Measurements from ENCODE around the gene METTL5. TPM values are rescaled to one million over a fixed set of nuclear protein-coding genes. Genes with fewer than 3 reads are reported as not detected.
"Not testable (repeated sequence)": the region's sequence is repeated elsewhere in the genome, so short reads cannot be mapped to it uniquely, and the experiment has no call there.

METTL5 gene
- total RNA-seq, 1 experiment from 2014 or later: 94.7 TPM

DNA sequence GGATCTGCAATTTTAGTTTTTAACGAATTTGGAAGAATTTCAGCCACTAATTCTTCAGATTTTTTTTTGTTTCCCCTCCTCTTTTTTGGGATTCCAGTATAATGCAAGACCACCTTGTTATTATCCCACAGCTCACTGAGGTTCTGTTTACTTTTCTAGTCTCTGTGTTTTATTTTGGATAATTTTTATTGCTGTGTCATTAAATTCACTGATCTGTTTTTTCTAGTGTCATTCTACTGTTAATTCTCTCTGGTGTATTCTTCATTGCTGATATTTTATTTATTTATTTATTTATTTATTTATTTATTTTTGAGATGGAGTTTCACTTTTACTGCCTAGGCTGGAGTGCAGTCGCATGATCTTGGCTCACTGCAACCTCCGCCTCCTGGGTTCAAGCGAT lies 34.7 kb upstream of the METTL5 start:
- Histone ChIP-seq H3K4ac (ENCODE audit: low read depth, low read length) (no peak overlapping the region), H4K5ac (ENCODE audit: insufficient read length, low read depth, low read length) (no peak overlapping the region), H3K9me3 (ENCODE audit: control insufficient read depth, low read depth, low read length) (no peaks in the 10 kb centered on the region), H3K14ac (ENCODE audit: insufficient read depth, low read length) (no peak overlapping the region), H4K20me1 (ENCODE audit: control insufficient read depth, insufficient read depth, insufficient read length) (no peaks in the 10 kb centered on the region), H2BK120ac (ENCODE audit: low read depth, low read length, poor library complexity, severe bottlenecking) (no peak overlapping the region), H2BK12ac (ENCODE audit: insufficient read length, low read depth, low read length) (no peak overlapping the region), H3K79me1 (ENCODE audit: insufficient read depth, low read depth, low read length, poor library complexity, severe bottlenecking) (no peaks in the 10 kb centered on the region), H3K23ac (ENCODE audit: insufficient read length, low read depth, low read length) (no peak overlapping the region), H3K4me1 (ENCODE audit: insufficient read depth, low read length) (peaks cover 3% of the 10 kb centered on the region; the same call in 1 of the 2 replicates), H3K23me2 (ENCODE audit: insufficient read length, low read depth, low read length, poor library complexity, severe bottlenecking) (no peaks in the 10 kb centered on the region), H3K18ac (ENCODE audit: insufficient read length, low read depth, low read length) (no peak overlapping the region), H4K8ac (replicated peaks; ENCODE audit: insufficient read length, low read depth, low read length) (no peak overlapping the region), H2AFZ (ENCODE audit: low read length) (no peak overlapping the region), H3K79me2 (ENCODE audit: insufficient read depth, low read length) (no peaks in the 10 kb centered on the region), H2BK5ac (ENCODE audit: insufficient read length, low read length) (no peak overlapping the region), H4K91ac (ENCODE audit: insufficient read length, low read depth, low read length) (no peak overlapping the region), H3K27ac (ENCODE audit: insufficient read length, low read depth, low read length) (no peak overlapping the region), H2BK15ac (ENCODE audit: low read depth, low read length) (no peak overlapping the region), H3K27me3 (ENCODE audit: insufficient read depth, low read length) (no peaks in the 10 kb centered on the region), H3K4me2 (ENCODE audit: insufficient read depth, insufficient read length, low read length) (no peak overlapping the region), H3K56ac (ENCODE audit: insufficient read length, low read depth, low read length) (no peak overlapping the region), H2AK5ac (ENCODE audit: insufficient read length, low read length) (no peak overlapping the region), H3T11ph (ENCODE audit: low read length) (no peak overlapping the region), H3K9ac (ENCODE audit: extremely low read depth, insufficient read length, low read length) (no peak overlapping the region), H2BK20ac (ENCODE audit: low read depth, low read length, poor library complexity, severe bottlenecking) (no peak overlapping the region)
- DNase-seq: no peak
- Mint-ChIP-seq H3K9me3 (peaks cover 12 to 13% of the 10 kb centered on the region in 2 experiments; a peak in 4 of 5 replicates), H3K4me3 (no peak overlapping the region), H3K27ac (no peak overlapping the region), H3K4me1 (peaks cover 17 to 24% of the 10 kb centered on the region in 2 experiments), H3K36me3 (ENCODE audit: insufficient read depth in 1 of 3, low read depth in 3 of 3) (peaks cover 9 to 19% (median 12%) of the 10 kb centered on the region in 3 experiments; a peak in 6 of 7 replicates), H3K27me3 (ENCODE audit: low read depth) (no peaks in the 10 kb centered on the region)
- WGBS (ENCODE audit: extremely low coverage, insufficient read length, low lambda C conversion rate): no CpG with 5 or more reads among the region's 4 CpGs
- TF ChIP-seq, protein P1, sequence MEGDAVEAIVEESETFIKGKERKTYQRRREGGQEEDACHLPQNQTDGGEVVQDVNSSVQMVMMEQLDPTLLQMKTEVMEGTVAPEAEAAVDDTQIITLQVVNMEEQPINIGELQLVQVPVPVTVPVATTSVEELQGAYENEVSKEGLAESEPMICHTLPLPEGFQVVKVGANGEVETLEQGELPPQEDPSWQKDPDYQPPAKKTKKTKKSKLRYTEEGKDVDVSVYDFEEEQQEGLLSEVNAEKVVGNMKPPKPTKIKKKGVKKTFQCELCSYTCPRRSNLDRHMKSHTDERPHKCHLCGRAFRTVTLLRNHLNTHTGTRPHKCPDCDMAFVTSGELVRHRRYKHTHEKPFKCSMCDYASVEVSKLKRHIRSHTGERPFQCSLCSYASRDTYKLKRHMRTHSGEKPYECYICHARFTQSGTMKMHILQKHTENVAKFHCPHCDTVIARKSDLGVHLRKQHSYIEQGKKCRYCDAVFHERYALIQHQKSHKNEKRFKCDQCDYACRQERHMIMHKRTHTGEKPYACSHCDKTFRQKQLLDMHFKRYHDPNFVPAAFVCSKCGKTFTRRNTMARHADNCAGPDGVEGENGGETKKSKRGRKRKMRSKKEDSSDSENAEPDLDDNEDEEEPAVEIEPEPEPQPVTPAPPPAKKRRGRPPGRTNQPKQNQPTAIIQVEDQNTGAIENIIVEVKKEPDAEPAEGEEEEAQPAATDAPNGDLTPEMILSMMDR (conservative IDR thresholded peaks at IDR 0.05): no peak

DNA sequence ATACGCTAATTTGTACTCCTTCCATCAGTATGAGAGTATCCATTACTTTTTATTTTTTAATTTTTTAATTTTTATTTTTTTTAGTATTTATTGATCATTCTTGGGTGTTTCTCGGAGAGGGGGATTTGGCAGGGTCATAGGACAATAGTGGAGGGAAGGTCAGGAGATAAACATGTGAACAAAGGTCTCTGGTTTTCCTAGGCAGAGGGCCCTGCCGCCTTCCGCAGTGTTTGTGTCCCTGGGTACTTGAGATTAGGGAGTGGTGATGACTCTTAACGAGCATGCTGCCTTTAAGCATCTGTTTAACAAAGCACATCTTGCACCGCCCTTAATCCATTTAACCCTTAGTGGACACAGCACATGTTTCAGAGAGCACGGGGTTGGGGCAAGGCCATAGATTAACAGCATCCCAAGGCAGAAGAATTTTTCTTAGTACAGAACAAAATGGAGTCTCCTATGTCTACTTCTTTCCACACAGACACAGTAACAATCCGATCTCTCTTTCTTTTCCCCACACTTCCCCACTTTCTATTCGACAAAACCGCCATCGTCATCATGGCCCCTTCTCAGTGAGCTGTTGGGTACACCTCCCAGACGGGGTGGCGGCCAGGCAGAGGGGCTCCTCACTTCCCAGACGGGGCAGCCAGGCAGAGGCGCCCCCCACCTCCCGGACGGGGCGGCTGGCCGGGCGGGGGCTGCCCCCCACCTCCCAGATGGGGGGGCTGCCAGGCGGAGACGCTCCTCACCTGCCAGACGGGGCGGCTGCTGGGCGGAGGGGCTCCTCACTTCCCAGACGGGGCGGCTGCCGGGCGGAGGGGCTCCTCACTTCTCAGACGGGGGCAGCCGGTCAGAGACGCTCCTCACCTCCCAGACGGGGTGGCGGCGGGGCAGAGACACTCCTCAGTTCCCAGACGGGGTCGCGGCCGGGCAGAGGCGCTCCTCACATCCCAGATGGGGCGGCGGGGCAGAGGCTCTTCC lies 30.9 kb upstream of the METTL5 start:
- not testable (repeated sequence) for H3K4me1 ChIP-seq (ENCODE audit: insufficient read depth, low read length); H2AFZ ChIP-seq (ENCODE audit: low read length); H3K9ac ChIP-seq (ENCODE audit: extremely low read depth, insufficient read length, low read length); H2AK5ac ChIP-seq (ENCODE audit: insufficient read length, low read length); H3K27ac ChIP-seq (ENCODE audit: insufficient read length, low read depth, low read length); H3K4me3 Mint-ChIP-seq; DNase-seq; H2BK120ac ChIP-seq (ENCODE audit: low read depth, low read length, poor library complexity, severe bottlenecking); H3K27me3 ChIP-seq (ENCODE audit: insufficient read depth, low read length); H3K27me3 Mint-ChIP-seq (ENCODE audit: low read depth); H3K18ac ChIP-seq (ENCODE audit: insufficient read length, low read depth, low read length); H2BK5ac ChIP-seq (ENCODE audit: insufficient read length, low read length); H3K79me1 ChIP-seq (ENCODE audit: insufficient read depth, low read depth, low read length, poor library complexity, severe bottlenecking); H3T11ph ChIP-seq (ENCODE audit: low read length); H3K4ac ChIP-seq (ENCODE audit: low read depth, low read length); H4K20me1 ChIP-seq (ENCODE audit: control insufficient read depth, insufficient read depth, insufficient read length); H3K27ac Mint-ChIP-seq; H3K4me2 ChIP-seq (ENCODE audit: insufficient read depth, insufficient read length, low read length); H3K23ac ChIP-seq (ENCODE audit: insufficient read length, low read depth, low read length); H2BK20ac ChIP-seq (ENCODE audit: low read depth, low read length, poor library complexity, severe bottlenecking); H2BK15ac ChIP-seq (ENCODE audit: low read depth, low read length); H3K79me2 ChIP-seq (ENCODE audit: insufficient read depth, low read length); H3K23me2 ChIP-seq (ENCODE audit: insufficient read length, low read depth, low read length, poor library complexity, severe bottlenecking); H3K9me3 ChIP-seq (ENCODE audit: control insufficient read depth, low read depth, low read length); H4K8ac ChIP-seq (replicated peaks; ENCODE audit: insufficient read length, low read depth, low read length); H2BK12ac ChIP-seq (ENCODE audit: insufficient read length, low read depth, low read length); H4K91ac ChIP-seq (ENCODE audit: insufficient read length, low read depth, low read length); H3K14ac ChIP-seq (ENCODE audit: insufficient read depth, low read length); H3K4me1 Mint-ChIP-seq; H4K5ac ChIP-seq (ENCODE audit: insufficient read length, low read depth, low read length); H3K56ac ChIP-seq (ENCODE audit: insufficient read length, low read depth, low read length)
- Mint-ChIP-seq H3K36me3 (ENCODE audit: insufficient read depth in 1 of 3, low read depth in 3 of 3) (peaks cover 12 to 22% (median 19%) of the 10 kb centered on the region in 3 experiments), H3K9me3 (peaks cover 13 to 14% of the 10 kb centered on the region in 2 experiments; a peak in 4 of 5 replicates)
- WGBS (ENCODE audit: extremely low coverage, insufficient read length, low lambda C conversion rate): no CpG with 5 or more reads among the region's 42 CpGs

Measured in H9 (cell line).